RWPE1 (cell line): ENCODE measurements around the gene RNASEH2B.

Source experiments
- CTCF ChIA-PET: fragments of 350-600 bp; sonication (Branson Sonifier 250); formaldehyde crosslinking; extraction: SDS; loops from one replicate; lab custom pipeline; 2021; lab: Yijun Ruan, JAX
- POLR2A ChIA-PET: fragments of 400-600 bp; formaldehyde crosslinking; extraction: SDS; loops from one replicate; lab custom pipeline; 2020; ENCODE audit warnings: antibody characterized with exemption; ENCODE audit not compliant: low non-redundant PET; lab: Yijun Ruan, JAX
- DNase-seq: peaks from one replicate; pipeline ENCODE4 v3.0.0; 2012; ENCODE audit warnings: low spot score
- H3K27ac ChIP-seq: fragments of 450-650 bp; 2 replicates; pipeline ENCODE4 v1.5.1; 2017
- TF ChIP-seq, protein P1 (sequence below): fragments of 450-650 bp; conservative IDR thresholded peaks from 2 replicates; pipeline ENCODE4 v1.5.1; 2017; ENCODE audit warnings: low read depth, mild to moderate bottlenecking

Gene RNASEH2B

GRCh38 chr13:50873991-50874390, 35.6 kb upstream of the RNASEH2B start:
- POLR2A ChIA-PET: no interaction called here

DNA sequence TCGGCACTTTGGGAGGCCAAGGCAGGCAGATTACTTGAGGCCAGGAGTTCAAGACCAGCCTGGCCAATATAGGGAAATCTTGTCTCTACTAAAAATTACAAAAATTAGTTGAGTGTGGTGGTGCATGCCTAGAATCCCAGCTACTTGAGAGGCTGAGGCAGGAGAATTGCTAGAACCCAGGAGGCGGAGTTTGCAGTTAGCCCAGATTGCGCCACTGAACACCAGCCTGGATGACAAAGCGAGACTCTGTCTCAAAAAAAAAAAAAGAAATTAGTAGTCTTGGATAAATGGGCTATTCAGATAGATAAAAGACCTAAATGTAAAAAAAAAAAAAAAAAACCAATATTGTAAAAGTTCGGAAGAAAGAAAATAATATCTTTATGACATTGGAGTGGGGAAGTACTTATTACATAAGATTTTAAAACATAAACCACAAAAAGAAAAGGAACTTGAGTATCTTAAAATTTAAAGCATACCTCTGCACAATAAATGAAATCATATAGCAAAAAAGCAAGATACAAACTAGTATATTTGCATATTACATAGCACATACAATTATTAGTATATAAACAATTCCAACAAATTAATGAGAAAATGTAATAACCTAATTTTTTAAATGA, 26.7 kb upstream of the RNASEH2B start:
- ChIA-PET POLR2A (no interaction called here), CTCF (interaction anchor here (0.7 kb wide), 1 partner anchor 28 kb away, joined by 3 read pairs; no protein-coding TSS in a partner anchor)
- TF ChIP-seq, protein P1, sequence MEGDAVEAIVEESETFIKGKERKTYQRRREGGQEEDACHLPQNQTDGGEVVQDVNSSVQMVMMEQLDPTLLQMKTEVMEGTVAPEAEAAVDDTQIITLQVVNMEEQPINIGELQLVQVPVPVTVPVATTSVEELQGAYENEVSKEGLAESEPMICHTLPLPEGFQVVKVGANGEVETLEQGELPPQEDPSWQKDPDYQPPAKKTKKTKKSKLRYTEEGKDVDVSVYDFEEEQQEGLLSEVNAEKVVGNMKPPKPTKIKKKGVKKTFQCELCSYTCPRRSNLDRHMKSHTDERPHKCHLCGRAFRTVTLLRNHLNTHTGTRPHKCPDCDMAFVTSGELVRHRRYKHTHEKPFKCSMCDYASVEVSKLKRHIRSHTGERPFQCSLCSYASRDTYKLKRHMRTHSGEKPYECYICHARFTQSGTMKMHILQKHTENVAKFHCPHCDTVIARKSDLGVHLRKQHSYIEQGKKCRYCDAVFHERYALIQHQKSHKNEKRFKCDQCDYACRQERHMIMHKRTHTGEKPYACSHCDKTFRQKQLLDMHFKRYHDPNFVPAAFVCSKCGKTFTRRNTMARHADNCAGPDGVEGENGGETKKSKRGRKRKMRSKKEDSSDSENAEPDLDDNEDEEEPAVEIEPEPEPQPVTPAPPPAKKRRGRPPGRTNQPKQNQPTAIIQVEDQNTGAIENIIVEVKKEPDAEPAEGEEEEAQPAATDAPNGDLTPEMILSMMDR: no peak
- no peak overlapping the region for H3K27ac ChIP-seq
- no peak for DNase-seq

More at GRCh38 chr13:50873991-50874390, 35.6 kb upstream of the RNASEH2B start:
- CTCF ChIA-PET: no interaction called here
- no peak for DNase-seq
- TF ChIP-seq, protein P1: no peak
- no peak overlapping the region for H3K27ac ChIP-seq

DNA sequence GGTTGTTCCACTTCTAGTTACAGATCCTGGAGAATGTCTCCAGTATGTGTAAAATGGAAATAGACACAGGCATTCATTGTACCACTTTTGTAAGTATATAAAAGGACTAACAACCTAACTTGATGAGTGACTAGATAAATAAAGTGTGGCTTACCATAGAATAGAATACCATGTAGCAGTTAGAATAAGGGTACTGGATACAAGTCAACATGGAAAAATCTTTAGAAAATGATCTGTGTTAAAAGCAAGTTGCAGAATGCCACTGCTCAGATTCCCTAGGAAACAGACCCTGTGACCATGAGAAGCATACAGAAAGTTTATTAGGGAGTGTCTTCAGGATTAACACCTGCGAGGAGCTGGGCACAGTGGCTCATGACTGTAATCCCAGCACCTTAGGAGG, 25.9 kb upstream of the RNASEH2B start:
- ChIA-PET POLR2A (no interaction called here), CTCF (no interaction called here)
- H3K27ac ChIP-seq: no peak overlapping the region
- DNase-seq: no peak
- TF ChIP-seq, protein P1: no peak

DNA sequence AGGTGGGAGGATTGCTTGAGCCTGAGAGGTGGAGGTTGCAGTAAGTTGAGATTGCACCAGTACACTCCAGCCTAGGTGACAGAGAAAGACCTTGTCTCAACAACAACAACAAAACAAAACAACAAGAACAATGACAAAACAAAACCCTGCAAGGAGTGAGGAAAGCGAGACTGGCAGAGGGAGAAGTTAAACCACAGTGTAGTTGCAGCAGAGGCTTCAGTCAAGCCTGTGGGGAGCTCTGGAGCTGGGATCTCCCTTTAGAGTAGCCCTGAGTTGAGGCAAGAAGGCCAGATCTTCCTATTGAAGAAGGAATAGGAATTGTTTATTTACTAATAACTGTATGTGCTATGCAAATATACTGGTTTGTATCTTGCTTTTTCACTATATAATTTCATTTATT, 25.3 kb upstream of the RNASEH2B start:
- CTCF ChIA-PET: no interaction called here
- TF ChIP-seq, protein P1: no peak
- no peak overlapping the region for H3K27ac ChIP-seq
- POLR2A ChIA-PET: no interaction called here
- DNase-seq: no peak

DNA sequence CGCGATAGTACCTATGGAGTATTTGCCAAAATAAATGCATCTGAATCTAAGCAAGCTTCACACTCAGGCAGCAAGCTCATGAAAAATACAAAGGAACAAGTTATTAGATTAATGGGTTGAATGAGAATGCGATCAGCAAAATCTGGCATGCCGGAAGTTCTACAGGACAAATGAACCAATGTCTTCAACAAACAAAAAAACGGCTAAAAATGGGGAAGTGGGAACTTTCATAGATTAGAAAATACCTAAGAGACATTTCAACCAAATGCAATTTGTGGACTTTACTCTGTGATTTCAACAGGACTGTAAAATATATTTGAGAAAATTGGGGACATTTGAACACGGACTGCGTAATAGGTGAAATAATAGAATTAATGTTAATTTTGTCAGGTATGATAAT, 22.4 kb upstream of the RNASEH2B start:
- H3K27ac ChIP-seq: no peak overlapping the region
- DNase-seq: no peak
- TF ChIP-seq, protein P1: no peak
- ChIA-PET POLR2A (no interaction called here), CTCF (interaction anchor here (0.7 kb wide), 1 partner anchor 566 kb away, joined by 4 read pairs; no protein-coding TSS in a partner anchor)

DNA sequence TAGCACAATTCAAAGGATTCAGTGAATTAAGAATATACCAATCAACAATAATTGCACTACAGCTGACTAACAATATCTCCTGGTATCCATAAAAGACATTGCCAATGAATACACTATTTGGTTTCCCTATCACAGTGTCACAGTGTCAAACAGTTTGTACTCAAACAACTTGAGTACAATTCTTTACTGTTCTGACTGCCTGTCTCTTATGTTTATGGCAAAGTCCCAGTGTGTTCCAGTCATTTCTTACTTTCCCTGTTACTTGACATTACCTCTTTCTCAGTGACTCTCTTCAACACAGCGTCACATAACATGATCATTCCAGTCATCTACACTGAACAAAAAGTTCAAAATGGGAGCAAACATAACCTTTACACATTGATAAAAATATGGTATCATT, 21.2 kb upstream of the RNASEH2B start:
- ChIA-PET POLR2A (no interaction called here), CTCF (no interaction called here)
- DNase-seq: no peak
- TF ChIP-seq, protein P1: no peak
- H3K27ac ChIP-seq: no peak overlapping the region
